HG02610 (cell line): Measurements from ENCODE around the gene CBX7.

ENCODE experiments used
- ATAC-seq: cut with Tn5 transposase; IDR thresholded peaks from one replicate; pipeline ENCODE4 v1.9.1; 2021; ENCODE audit warnings: mild to moderate bottlenecking, moderate library complexity; ENCODE audit not compliant: unreplicated experiment

CBX7 gene

GRCh38 chr22:39128508-39128907 is 24.0 kb downstream of the CBX7 start:
- ATAC-seq = no peak

DNA sequence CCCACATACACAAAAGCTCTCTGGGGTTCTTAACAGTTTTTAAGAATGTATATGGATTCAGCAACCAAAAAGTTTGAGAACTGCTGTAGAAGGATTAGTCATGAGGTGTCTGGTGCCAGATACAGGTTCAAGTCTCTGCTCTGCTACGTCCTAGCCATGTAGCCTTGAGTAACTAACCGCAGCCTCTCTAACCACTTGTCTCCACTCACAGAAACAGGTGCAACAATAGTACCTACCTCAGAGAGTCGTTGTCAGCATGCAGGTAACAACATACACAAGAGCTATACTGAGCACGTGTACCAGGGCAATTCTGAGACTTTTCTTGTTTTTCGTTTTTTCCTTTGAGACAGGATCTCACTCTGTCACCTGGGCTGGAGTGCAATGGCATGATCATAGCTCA is 26.9 kb downstream of the CBX7 start:
- ATAC-seq = no peak

- no peak for ATAC-seq
Observed at GRCh38 chr22:39123751-39124581, 28.5 kb downstream of the CBX7 start.

DNA sequence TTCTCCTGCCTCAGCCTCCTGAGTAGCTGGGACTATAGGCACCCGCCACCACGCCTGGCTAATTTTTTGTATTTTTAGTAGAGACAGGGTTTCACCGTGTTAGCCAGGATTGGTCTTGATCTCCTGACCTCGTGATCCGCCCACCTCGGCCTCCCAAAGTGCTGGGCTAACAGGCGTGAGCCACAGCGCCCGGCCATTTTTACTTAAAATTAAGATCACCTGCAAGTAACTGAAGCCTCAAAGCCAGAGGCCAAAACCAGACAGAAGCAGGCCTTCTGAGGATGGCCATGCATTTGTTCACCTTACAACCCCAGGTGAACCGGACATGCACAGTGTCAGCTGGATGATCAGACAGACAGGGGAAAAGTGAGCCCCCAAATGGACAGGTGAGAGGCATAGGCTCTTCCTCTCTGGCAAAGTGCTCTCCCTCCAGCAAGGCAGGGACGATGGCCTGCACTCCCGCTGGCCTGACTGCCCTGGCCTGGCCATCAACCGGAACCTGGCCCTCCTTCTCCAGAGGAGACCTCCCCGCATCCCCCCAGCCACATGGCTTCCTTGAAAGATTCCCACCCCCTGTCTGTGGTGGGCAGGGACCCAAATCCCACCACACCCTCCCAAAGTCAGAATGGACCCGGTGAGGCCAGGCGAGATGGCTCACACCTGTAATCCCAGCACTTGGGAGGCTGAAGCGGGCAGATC is 29.6 kb downstream of the CBX7 start:
- ATAC-seq = no peak

- no peak for ATAC-seq
Observed at GRCh38 chr22:39120983-39121382, 31.5 kb downstream of the CBX7 start.

GRCh38 chr22:39117585-39118191 is 34.8 kb downstream of the CBX7 start:
- ATAC-seq = no peak

DNA sequence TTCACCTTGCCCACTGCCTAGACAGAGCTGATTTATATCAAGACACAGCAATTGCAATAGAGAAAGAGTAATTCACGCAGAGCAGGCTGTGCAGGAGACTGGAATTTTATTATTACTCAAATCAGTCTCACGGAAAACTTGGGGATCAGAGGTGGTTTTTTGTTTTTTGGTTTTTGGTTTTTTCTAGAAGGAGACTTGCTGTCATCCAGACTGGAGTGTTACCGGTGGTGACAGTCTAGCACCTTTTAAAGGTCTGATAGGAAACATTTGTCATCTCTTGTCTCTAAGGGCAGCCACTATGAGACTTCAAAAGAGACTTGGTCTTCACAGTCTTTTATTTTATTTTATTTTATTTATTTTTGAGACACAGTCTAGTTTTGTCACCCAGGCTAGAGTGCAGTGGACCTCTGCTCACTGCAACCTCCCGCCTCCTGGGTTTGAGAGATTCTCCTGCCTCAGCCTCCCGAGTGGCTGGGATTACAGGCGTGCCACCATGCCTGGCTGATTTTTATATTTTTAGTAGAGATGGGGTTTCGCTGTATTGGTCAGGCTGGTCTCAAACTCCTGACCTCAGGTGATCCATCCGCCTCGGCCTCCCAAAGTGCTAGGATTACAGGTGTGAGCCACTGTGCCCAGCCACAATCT is 36.4 kb downstream of the CBX7 start:
- no peak for ATAC-seq

GRCh38 chr22:39115570-39115969 is 36.9 kb downstream of the CBX7 start:
- no peak for ATAC-seq

DNA sequence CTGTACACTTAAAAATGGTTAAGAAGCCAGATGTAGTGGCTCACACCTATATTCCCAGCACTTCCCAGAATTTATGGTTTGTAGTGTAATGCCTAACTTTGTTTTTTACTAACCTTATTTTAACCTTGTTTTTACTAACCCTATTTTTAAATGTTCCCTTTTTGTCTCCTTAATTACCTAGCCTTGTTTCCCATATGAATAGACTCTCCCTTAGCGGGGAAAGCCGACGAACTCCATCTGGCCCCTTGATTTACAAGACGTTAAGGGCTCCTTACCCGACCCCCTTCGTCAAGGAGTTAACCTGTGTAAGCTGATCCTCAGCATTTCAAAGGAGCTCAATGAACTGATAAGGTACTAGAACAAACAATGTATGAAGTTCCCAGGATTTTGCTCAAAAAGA is 38.4 kb downstream of the CBX7 start:
- ATAC-seq = no peak

DNA sequence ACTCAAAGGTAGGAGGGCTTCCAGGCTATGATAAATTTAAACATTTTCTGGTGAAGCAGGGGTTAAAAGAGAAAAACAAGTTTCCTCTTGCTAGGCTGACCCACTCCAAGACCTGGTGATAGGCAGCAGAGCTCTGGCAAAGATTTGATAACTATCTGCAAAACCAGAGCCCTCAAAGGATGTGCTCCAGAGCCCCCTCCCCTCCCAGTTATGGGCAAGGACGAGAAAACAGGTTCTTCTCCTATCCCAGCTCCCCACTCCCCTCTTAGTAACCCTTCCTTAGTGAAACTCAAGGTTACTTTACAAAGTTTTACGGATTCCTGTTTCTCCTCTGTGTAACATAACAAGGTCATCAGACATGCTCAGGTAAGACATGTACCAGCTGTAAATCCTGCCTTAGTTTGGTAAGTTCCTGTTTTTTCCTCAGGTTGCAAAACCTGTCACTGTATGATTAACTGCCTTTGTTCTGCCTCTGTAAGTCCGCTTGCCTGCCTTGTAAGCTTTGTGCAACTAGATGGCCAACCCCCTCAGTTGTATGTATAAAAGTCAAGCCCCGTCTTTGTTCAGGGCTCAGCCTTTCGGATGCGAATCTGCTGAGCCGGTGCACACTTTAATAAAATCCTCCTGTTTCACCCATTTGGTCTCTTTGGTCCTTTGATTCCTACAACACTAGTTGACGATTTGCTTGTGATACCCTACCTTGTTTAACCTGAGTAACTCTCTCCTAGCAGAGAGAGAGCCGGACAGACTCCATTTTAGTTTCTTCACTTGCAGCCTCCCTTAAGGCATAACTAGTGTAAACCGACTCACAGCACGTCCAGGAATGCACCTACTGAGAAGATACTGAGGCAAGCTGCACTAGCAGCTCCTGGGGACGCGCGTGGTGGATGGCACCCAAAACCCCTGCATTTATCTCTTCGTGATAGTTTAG is 41.6 kb downstream of the CBX7 start:
- ATAC-seq = no peak

- no peak for ATAC-seq
Observed at GRCh38 chr22:39109361-39109760, 43.1 kb downstream of the CBX7 start.

DNA sequence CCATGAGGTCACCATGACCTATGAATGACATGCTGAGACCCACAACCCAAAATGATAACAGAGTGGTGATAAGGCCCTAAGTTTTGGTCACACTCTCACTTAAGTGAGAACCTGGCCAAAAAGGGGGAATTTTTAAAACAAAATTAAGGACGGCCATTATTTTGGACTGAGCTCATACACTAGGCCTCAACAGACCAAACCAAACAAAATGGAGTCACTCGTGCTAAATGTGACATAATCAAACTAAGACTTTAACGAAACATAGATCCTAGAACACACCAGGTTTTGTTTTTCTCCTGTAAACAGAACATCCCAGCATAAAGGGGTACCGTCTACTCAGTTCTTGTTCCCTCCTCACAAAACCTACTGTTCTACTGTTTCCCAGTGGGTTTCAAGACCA is 44.0 kb downstream of the CBX7 start:
- no peak for ATAC-seq

DNA sequence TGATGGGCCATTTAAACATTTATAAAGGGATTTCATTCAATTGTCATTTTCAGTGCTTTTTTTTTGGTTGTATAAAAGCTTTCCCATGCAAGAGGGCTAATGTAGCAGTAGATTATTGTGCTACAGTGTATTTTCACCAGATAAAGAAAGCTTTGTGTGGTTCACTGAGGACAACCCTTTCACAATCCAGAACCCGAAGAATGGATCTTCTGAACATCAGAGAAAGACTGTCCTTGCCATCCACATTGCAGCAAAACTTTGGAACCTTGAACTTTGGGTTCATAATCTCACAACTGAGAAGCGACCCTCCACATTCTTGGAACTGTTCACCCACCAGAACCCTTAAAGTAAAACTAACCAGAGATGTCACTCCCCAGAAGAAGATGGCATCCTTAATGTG is 46.2 kb downstream of the CBX7 start:
- no peak for ATAC-seq

DNA sequence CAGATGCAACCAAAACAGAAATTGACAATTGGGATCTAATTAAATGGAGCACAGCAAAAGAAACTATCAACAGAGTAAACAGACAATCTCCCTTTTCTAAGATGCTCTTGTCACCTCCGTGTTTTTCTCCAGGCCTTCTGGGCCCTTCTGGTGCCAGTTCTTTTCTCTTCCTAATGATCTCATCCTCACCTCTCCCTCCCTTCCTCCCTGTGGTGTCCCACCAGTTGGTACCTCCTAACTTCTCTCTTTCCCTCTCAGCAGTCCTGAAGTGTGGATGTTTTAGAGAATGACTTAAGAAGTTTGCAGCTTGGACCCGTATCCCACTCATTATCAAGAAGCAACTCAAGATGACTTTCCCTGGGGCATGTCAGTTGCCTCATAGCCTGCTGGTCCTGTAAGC is 49.0 kb downstream of the CBX7 start:
- ATAC-seq = no peak

DNA sequence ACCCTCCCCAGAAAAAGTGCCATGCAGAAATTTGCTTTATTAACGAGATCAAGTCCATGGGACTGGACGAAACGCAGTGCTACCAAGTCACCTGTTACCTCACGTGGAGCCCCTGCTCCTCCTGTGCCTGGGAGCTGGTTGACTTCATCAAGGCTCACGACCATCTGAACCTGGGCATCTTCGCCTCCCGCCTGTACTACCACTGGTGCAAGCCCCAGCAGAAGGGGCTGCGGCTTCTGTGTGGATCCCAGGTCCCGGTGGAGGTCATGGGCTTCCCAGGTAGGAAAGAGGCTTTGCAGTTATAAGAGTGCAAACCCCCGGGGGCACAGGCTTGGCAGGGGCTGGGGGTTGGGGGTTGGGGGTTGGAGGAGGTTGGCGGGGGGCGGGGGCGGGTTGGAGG is 51.3 kb downstream of the CBX7 start:
- ATAC-seq = no peak

DNA sequence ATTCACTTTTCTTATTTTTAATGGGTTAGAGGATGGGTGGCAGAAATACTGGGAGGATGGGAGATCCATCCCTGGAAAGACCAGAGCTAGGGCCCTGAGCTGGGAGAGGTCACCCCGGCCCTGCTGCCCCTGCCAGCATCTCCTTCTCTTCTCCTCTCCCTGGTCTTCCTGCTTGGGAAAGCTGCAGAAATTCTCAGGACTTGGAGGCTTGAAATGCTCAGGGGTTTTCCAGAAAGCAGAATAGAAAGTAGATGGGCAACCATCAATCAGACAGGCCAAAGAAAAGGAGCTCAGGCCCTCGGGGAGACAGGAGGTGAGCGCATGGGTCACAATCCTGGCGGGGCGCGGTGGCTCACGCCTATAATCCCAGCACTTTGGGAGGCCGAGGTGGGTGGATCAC is 53.9 kb downstream of the CBX7 start:
- no peak for ATAC-seq

GRCh38 chr22:39098026-39098425 is 54.5 kb downstream of the CBX7 start:
- peak; percentile 36 for ATAC-seq

DNA sequence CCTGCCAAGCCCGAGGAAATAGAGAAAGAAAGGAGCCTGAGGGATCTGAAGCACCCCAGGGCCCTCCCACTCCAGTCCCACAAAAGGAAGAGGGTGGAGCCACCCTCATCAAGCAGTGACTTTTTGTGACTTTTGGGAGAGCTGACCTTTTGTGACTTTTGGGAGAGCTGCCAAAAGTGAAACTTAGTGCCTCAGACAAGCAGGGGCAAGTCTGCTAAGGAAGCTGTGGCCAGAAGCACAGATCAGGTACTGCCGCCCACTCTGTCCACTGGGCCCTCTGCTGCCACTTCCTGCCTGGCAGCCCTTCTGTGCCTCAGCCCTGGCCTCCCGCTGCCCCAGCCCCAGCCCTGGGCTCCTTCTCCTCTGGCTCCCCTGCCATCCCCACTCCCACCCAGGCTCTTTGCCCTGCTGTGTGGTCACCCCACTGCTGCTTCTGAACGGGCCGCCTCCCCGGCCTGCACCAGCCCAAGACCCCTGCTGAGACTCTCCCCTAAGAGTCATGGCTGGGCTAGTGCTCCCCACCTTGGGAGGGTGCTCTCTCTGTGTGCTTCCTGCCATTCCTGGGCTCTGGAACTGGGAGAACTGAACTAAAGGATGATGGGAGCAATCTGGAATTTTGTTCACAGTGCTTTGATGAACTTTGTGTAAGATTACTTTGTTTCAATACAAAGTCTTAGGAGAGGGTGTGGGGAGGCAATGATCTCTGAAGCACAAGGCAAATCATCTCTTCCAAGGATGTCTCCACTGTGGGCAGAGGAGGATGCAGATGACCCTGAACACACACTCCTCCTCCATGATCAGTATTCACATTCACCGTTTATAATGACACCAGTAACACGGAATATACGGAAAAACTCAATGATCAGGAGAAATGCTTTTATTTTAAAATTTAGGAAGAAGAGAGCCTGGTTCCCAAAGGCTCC is 55.1 kb downstream of the CBX7 start, which contains the start of gene APOBEC3H:
APOBEC3H (plus strand) TSS at position 147 of the 923 bp plus-strand sequence. CDS start 3,035 bp downstream, outside the sequence.
- no peak for ATAC-seq

GRCh38 chr22:39095971-39096370 is 56.5 kb downstream of the CBX7 start:
- ATAC-seq = no peak
